ENCODE results near the gene TMEM131.

GRCh38 chr2:97844311-97844859 is 151.4 kb downstream of the TMEM131 start:
- TF ChIP-seq POLR2A (IDR thresholded peaks at IDR 0.05) (no peak), CTCF (IDR thresholded peaks at IDR 0.05) (no peak)
